ENCODE results near the gene FAM78B.

FAM78B gene

GRCh38 chr1:166176416-166176815 lies 9.6 kb upstream of the FAM78B start:
- H2BK12ac ChIP-seq (ENCODE audit: low read length), result no peak overlapping the region
- no peaks in the 10 kb centered on the region for H3K79me1 ChIP-seq (ENCODE audit: low read depth, low read length)
- H2AFZ ChIP-seq (ENCODE audit: low read length), result no peak overlapping the region
- no peak for DNase-seq (ENCODE audit: low spot score)
- no peak overlapping the region for H3K4me3 ChIP-seq (ENCODE audit: low read length in 2 of 2)
- H3K4me1 ChIP-seq (ENCODE audit: control insufficient read depth in 2 of 2, insufficient read depth in 1 of 2, low read depth in 1 of 2, low read length in 2 of 2), result no peaks in the 10 kb centered on the region
- H3K27ac ChIP-seq (replicated peaks; ENCODE audit: low read length), result no peak overlapping the region
- H2BK15ac ChIP-seq (ENCODE audit: low read length), result no peak overlapping the region
- no peaks in the 10 kb centered on the region for H3K9me3 ChIP-seq (replicated peaks in 1 of 2; ENCODE audit: control insufficient read depth in 2 of 2, insufficient read depth in 1 of 2, low read depth in 1 of 2, low read length in 2 of 2)
- no peak overlapping the region for H3K4me2 ChIP-seq (ENCODE audit: insufficient read depth, low read length, poor library complexity, severe bottlenecking)
- no peak overlapping the region for H2BK120ac ChIP-seq (ENCODE audit: low read depth, low read length)
- WGBS, 2 donors (ENCODE audit: extremely low coverage in 2 of 2, insufficient read length in 2 of 2, insufficient replicate concordance in 1 of 2), result no CpG with 5 or more reads among the region's 2 CpGs
- no peak overlapping the region for H2BK5ac ChIP-seq (ENCODE audit: low read length)
- H3K14ac ChIP-seq (ENCODE audit: low read length), result no peak overlapping the region
- H3K36me3 ChIP-seq (replicated peaks in 1 of 2; ENCODE audit: control insufficient read depth in 2 of 2, insufficient read depth in 2 of 2, low read length in 2 of 2), result no peaks in the 10 kb centered on the region
- H3K18ac ChIP-seq (ENCODE audit: low read length), result no peak overlapping the region
- no peak overlapping the region for H2AK5ac ChIP-seq (ENCODE audit: low read depth, low read length)
- no peak overlapping the region for H3K4ac ChIP-seq (ENCODE audit: low read length)
- H4K8ac ChIP-seq (ENCODE audit: low read depth, low read length), result no peak overlapping the region
- no peak overlapping the region for H3K23ac ChIP-seq (ENCODE audit: low read depth, low read length, poor library complexity)
- no peaks in the 10 kb centered on the region for H3K27me3 ChIP-seq (ENCODE audit: control insufficient read depth in 3 of 3, insufficient read depth in 3 of 3, low read depth in 1 of 3, low read length in 3 of 3)
- H4K91ac ChIP-seq (ENCODE audit: low read depth, low read length, poor library complexity), result no peak overlapping the region
- no peak overlapping the region for H3K9ac ChIP-seq (ENCODE audit: low read depth, low read length, poor library complexity)

GRCh38 chr1:166175032-166175431 lies 8.2 kb upstream of the FAM78B start:
- no peak overlapping the region for H2BK5ac ChIP-seq (ENCODE audit: low read length)
- no peak for DNase-seq (ENCODE audit: low spot score)
- H3K4me2 ChIP-seq (ENCODE audit: insufficient read depth, low read length, poor library complexity, severe bottlenecking), result no peak overlapping the region
- H3K23ac ChIP-seq (ENCODE audit: low read depth, low read length, poor library complexity), result no peak overlapping the region
- H2BK15ac ChIP-seq (ENCODE audit: low read length), result no peak overlapping the region
- no peak overlapping the region for H2BK120ac ChIP-seq (ENCODE audit: low read depth, low read length)
- H3K4me3 ChIP-seq (ENCODE audit: low read length in 2 of 2), result no peak overlapping the region
- no peak overlapping the region for H3K4ac ChIP-seq (ENCODE audit: low read length)
- H4K91ac ChIP-seq (ENCODE audit: low read depth, low read length, poor library complexity), result no peak overlapping the region
- no peak overlapping the region for H2AFZ ChIP-seq (ENCODE audit: low read length)
- no peak overlapping the region for H3K18ac ChIP-seq (ENCODE audit: low read length)
- no peak overlapping the region for H3K27ac ChIP-seq (replicated peaks; ENCODE audit: low read length)
- no peaks in the 10 kb centered on the region for H3K4me1 ChIP-seq (ENCODE audit: control insufficient read depth in 2 of 2, insufficient read depth in 1 of 2, low read depth in 1 of 2, low read length in 2 of 2)
- H2BK12ac ChIP-seq (ENCODE audit: low read length), result no peak overlapping the region
- no peak overlapping the region for H2AK5ac ChIP-seq (ENCODE audit: low read depth, low read length)
- H3K27me3 ChIP-seq (ENCODE audit: control insufficient read depth in 3 of 3, insufficient read depth in 3 of 3, low read depth in 1 of 3, low read length in 3 of 3), result no peaks in the 10 kb centered on the region
- no peaks in the 10 kb centered on the region for H3K36me3 ChIP-seq (replicated peaks in 1 of 2; ENCODE audit: control insufficient read depth in 2 of 2, insufficient read depth in 2 of 2, low read length in 2 of 2)
- no peak overlapping the region for H3K9ac ChIP-seq (ENCODE audit: low read depth, low read length, poor library complexity)
- H3K14ac ChIP-seq (ENCODE audit: low read length), result no peak overlapping the region
- no peaks in the 10 kb centered on the region for H3K9me3 ChIP-seq (replicated peaks in 1 of 2; ENCODE audit: control insufficient read depth in 2 of 2, insufficient read depth in 1 of 2, low read depth in 1 of 2, low read length in 2 of 2)
- no peak overlapping the region for H4K8ac ChIP-seq (ENCODE audit: low read depth, low read length)
- no peaks in the 10 kb centered on the region for H3K79me1 ChIP-seq (ENCODE audit: low read depth, low read length)

- H3K27me3 ChIP-seq (ENCODE audit: control insufficient read depth in 3 of 3, insufficient read depth in 3 of 3, low read depth in 1 of 3, low read length in 3 of 3), result peaks cover 0 to 3% (median 0%) of the 10 kb centered on the region in 3 experiments
- H2BK15ac ChIP-seq (ENCODE audit: low read length), result no peak overlapping the region
- no peak overlapping the region for H4K91ac ChIP-seq (ENCODE audit: low read depth, low read length, poor library complexity)
- no peak overlapping the region for H4K8ac ChIP-seq (ENCODE audit: low read depth, low read length)
- no peak for DNase-seq (ENCODE audit: low spot score)
- H2BK12ac ChIP-seq (ENCODE audit: low read length), result no peak overlapping the region
- H2BK120ac ChIP-seq (ENCODE audit: low read depth, low read length), result no peak overlapping the region
- no peak overlapping the region for H3K4ac ChIP-seq (ENCODE audit: low read length)
- no peak overlapping the region for H2AK5ac ChIP-seq (ENCODE audit: low read depth, low read length)
- no peak overlapping the region for H3K4me3 ChIP-seq (ENCODE audit: low read length in 2 of 2)
- H3K79me1 ChIP-seq (ENCODE audit: low read depth, low read length), result no peaks in the 10 kb centered on the region
- WGBS, 2 donors (ENCODE audit: extremely low coverage in 2 of 2, insufficient read length in 2 of 2, insufficient replicate concordance in 1 of 2), result no CpG with 5 or more reads among the region's 4 CpGs
- H3K9ac ChIP-seq (ENCODE audit: low read depth, low read length, poor library complexity), result peak overlapping the region; percentile 16
- no peaks in the 10 kb centered on the region for H3K9me3 ChIP-seq (replicated peaks in 1 of 2; ENCODE audit: control insufficient read depth in 2 of 2, insufficient read depth in 1 of 2, low read depth in 1 of 2, low read length in 2 of 2)
- H3K4me2 ChIP-seq (ENCODE audit: insufficient read depth, low read length, poor library complexity, severe bottlenecking), result no peak overlapping the region
- H3K36me3 ChIP-seq (replicated peaks in 1 of 2; ENCODE audit: control insufficient read depth in 2 of 2, insufficient read depth in 2 of 2, low read length in 2 of 2), result no peaks in the 10 kb centered on the region
- no peak overlapping the region for H3K23ac ChIP-seq (ENCODE audit: low read depth, low read length, poor library complexity)
- no peak overlapping the region for H3K18ac ChIP-seq (ENCODE audit: low read length)
- H3K14ac ChIP-seq (ENCODE audit: low read length), result no peak overlapping the region
- no peak overlapping the region for H2AFZ ChIP-seq (ENCODE audit: low read length)
- H2BK5ac ChIP-seq (ENCODE audit: low read length), result no peak overlapping the region
- H3K4me1 ChIP-seq (ENCODE audit: control insufficient read depth in 2 of 2, insufficient read depth in 1 of 2, low read depth in 1 of 2, low read length in 2 of 2), result no peaks in the 10 kb centered on the region
- no peak overlapping the region for H3K27ac ChIP-seq (replicated peaks; ENCODE audit: low read length)
Measured at GRCh38 chr1:166174108-166174507, 7.3 kb upstream of the FAM78B start.

- H3K9ac ChIP-seq (ENCODE audit: low read depth, low read length, poor library complexity), result no peak overlapping the region
- H3K4ac ChIP-seq (ENCODE audit: low read length), result no peak overlapping the region
- no peak overlapping the region for H2BK120ac ChIP-seq (ENCODE audit: low read depth, low read length)
- H2AK5ac ChIP-seq (ENCODE audit: low read depth, low read length), result no peak overlapping the region
- H3K9me3 ChIP-seq (replicated peaks in 1 of 2; ENCODE audit: control insufficient read depth in 2 of 2, insufficient read depth in 1 of 2, low read depth in 1 of 2, low read length in 2 of 2), result no peaks in the 10 kb centered on the region
- H3K14ac ChIP-seq (ENCODE audit: low read length), result no peak overlapping the region
- H2BK5ac ChIP-seq (ENCODE audit: low read length), result no peak overlapping the region
- H3K4me2 ChIP-seq (ENCODE audit: insufficient read depth, low read length, poor library complexity, severe bottlenecking), result no peak overlapping the region
- H4K91ac ChIP-seq (ENCODE audit: low read depth, low read length, poor library complexity), result no peak overlapping the region
- no peak overlapping the region for H3K23ac ChIP-seq (ENCODE audit: low read depth, low read length, poor library complexity)
- no peak overlapping the region for H3K18ac ChIP-seq (ENCODE audit: low read length)
- peaks cover 0 to 21% (median 3%) of the 10 kb centered on the region in 3 experiments for H3K27me3 ChIP-seq (ENCODE audit: control insufficient read depth in 3 of 3, insufficient read depth in 3 of 3, low read depth in 1 of 3, low read length in 3 of 3)
- no peak for DNase-seq (ENCODE audit: low spot score)
- no peaks in the 10 kb centered on the region for H3K79me1 ChIP-seq (ENCODE audit: low read depth, low read length)
- peaks cover 0 to 3% of the 10 kb centered on the region in 2 donors for H3K4me1 ChIP-seq (ENCODE audit: control insufficient read depth in 2 of 2, insufficient read depth in 1 of 2, low read depth in 1 of 2, low read length in 2 of 2)
- H2BK15ac ChIP-seq (ENCODE audit: low read length), result no peak overlapping the region
- no peak overlapping the region for H4K8ac ChIP-seq (ENCODE audit: low read depth, low read length)
- H2AFZ ChIP-seq (ENCODE audit: low read length), result no peak overlapping the region
- no peak overlapping the region for H2BK12ac ChIP-seq (ENCODE audit: low read length)
- no peak overlapping the region for H3K4me3 ChIP-seq (ENCODE audit: low read length in 2 of 2)
- H3K27ac ChIP-seq (replicated peaks; ENCODE audit: low read length), result no peak overlapping the region
- WGBS, 2 donors (ENCODE audit: extremely low coverage in 2 of 2, insufficient read length in 2 of 2, insufficient replicate concordance in 1 of 2), result no CpG with 5 or more reads among the region's 2 CpGs
- H3K36me3 ChIP-seq (replicated peaks in 1 of 2; ENCODE audit: control insufficient read depth in 2 of 2, insufficient read depth in 2 of 2, low read length in 2 of 2), result no peaks in the 10 kb centered on the region
Measured at GRCh38 chr1:166172106-166172505, 5.3 kb upstream of the FAM78B start.

Data from neuronal stem cell (in vitro differentiated cells).